Caco-2 (cell line): ENCODE results near the gene ANKFN1. TPM values are rescaled to one million over a fixed set of nuclear protein-coding genes. Genes with fewer than 3 reads are reported as not detected.

ENCODE experiments used
- BruUV-seq: library from RNA; stranded (reverse); fragments of 400-500 nt; replicated peaks from 2 replicates; lab custom pipeline; 2021; lab: Mats Ljungman, UMichigan
- CTCF ChIA-PET: fragments of 300-600 bp; sonication (Branson Sonifier 250); formaldehyde crosslinking; loops from one replicate; lab custom pipeline; 2022; ENCODE audit warnings: antibody characterized with exemption; lab: Charles Lee
- POLR2A ChIA-PET: fragments of 300-600 bp; sonication (Branson Sonifier 250); formaldehyde crosslinking; loops from one replicate; lab custom pipeline; 2022; ENCODE audit warnings: antibody characterized with exemption; lab: Charles Lee
- DNase-seq, 2 experiments: peaks; one replicate each; pipeline versions ENCODE4 v3.0.0 to v3.0.0-alpha.2; 2020 to 2022
- H3K27me3 ChIP-seq: replicated peaks from 2 replicates; pipeline ENCODE4 v1.6.0; 2011; ENCODE audit warnings: low read length; ENCODE audit not compliant: control insufficient read depth, insufficient read depth
- H3K36me3 ChIP-seq: 2 replicates; pipeline ENCODE4 v1.5.1; 2011; ENCODE audit warnings: low read length; ENCODE audit not compliant: control insufficient read depth, insufficient read depth
- H3K4me1 ChIP-seq: fragments of 250-450 bp; sonication (Bioruptor Pico); 2 replicates; pipeline ENCODE4 v1.5.1; 2020; ENCODE audit warnings: mild to moderate bottlenecking
- H3K4me3 ChIP-seq: 2 replicates; pipeline ENCODE4 v1.5.1; 2011; ENCODE audit warnings: low read depth, mild to moderate bottlenecking, control low read depth, low read length
- H3K9me3 ChIP-seq: fragments of 250-450 bp; sonication (Bioruptor Pico); 2 replicates; pipeline ENCODE4 v1.5.1; 2020; ENCODE audit warnings: mild to moderate bottlenecking, moderate library complexity
- H3K27ac Mint-ChIP-seq: one replicate; pipeline ENCODE4 v1.8.0; 2022; ENCODE audit warnings: mixed read lengths; ENCODE audit not compliant: unreplicated experiment
- H3K27me3 Mint-ChIP-seq: one replicate; pipeline ENCODE4 v1.8.0; 2022; ENCODE audit warnings: mixed read lengths; ENCODE audit not compliant: insufficient read depth, unreplicated experiment
- H3K36me3 Mint-ChIP-seq: one replicate; pipeline ENCODE4 v1.8.0; 2022; ENCODE audit warnings: mild to moderate bottlenecking, mixed read lengths; ENCODE audit not compliant: insufficient read depth, unreplicated experiment
- H3K4me1 Mint-ChIP-seq: one replicate; pipeline ENCODE4 v1.8.0; 2022; ENCODE audit warnings: low read depth, mixed read lengths; ENCODE audit not compliant: unreplicated experiment
- H3K4me3 Mint-ChIP-seq: one replicate; pipeline ENCODE4 v1.8.0; 2022; ENCODE audit warnings: mild to moderate bottlenecking, moderate library complexity, mixed read lengths; ENCODE audit not compliant: unreplicated experiment
- H3K9me3 Mint-ChIP-seq: one replicate; pipeline ENCODE4 v1.8.0; 2022; ENCODE audit warnings: mixed read lengths; ENCODE audit not compliant: unreplicated experiment
- CTCF ChIP-seq, 2 experiments: fragments of 200-600 bp in 1 of 2; IDR thresholded peaks; 1 replicate in 1 of 2; 2 replicates in 1 of 2; pipeline versions ENCODE4 v1.5.1 to v1.8.0; 2011 to 2022; ENCODE audit warnings: antibody characterized with exemption in 1 of 2, control low read depth in 1 of 2, inconsistent platforms in 1 of 2, low read depth in 1 of 2, low read length in 1 of 2, mild to moderate bottlenecking in 1 of 2, moderate library complexity in 1 of 2; ENCODE audit not compliant: insufficient read depth in 1 of 2, severe bottlenecking in 1 of 2, unreplicated experiment in 1 of 2
- intact Hi-C: fragments of 100-400 bp; cut with micrococcal nuclease; formaldehyde crosslinking; loops from one replicate; pipeline ENCODE4 v1.10.0; 2022; ENCODE audit not compliant: unreplicated experiment
- total RNA-seq: library from RNA; stranded (reverse); gene quantifications from 2 replicates; pipeline ENCODE4 v1.2.3, GENCODE V29; 2022

ANKFN1 gene
- total RNA-seq, 1 experiment from 2014 or later: 0.34 TPM

- no peaks in the 10 kb centered on the region for H3K27me3 ChIP-seq
These were observed 16.3 kb downstream of the ANKFN1 start for GRCh38 chr17:56169621-56170020.

GRCh38 chr17:56171186-56171959 is 18.1 kb downstream of the ANKFN1 start:
- Mint-ChIP-seq H3K27ac (no peak overlapping the region), H3K4me1 (peaks cover 36% of the 10 kb centered on the region), H3K9me3 (peaks cover 8% of the 10 kb centered on the region), H3K36me3 (peaks cover 7% of the 10 kb centered on the region), H3K27me3 (no peaks in the 10 kb centered on the region), H3K4me3 (no peak overlapping the region)
- no peak for TF ChIP-seq CTCF (IDR thresholded peaks at IDR 0.05; ENCODE audit: insufficient read depth in 1 of 2, low read depth in 1 of 2, low read length in 1 of 2, severe bottlenecking in 1 of 2, unreplicated experiment in 1 of 2)
- Histone ChIP-seq H3K9me3 (no peaks in the 10 kb centered on the region), H3K4me3 (no peak overlapping the region), H3K36me3 (no peaks in the 10 kb centered on the region), H3K27me3 (no peaks in the 10 kb centered on the region), H3K4me1 (peaks cover 31% of the 10 kb centered on the region)
- no TSS peak for BruUV-seq
- ChIA-PET POLR2A (no interaction called here), CTCF (no interaction called here)
- intact Hi-C loops: no loop called here
- DNase-seq: no peak

More at GRCh38 chr17:56169621-56170020, 16.3 kb downstream of the ANKFN1 start:
- TF ChIP-seq CTCF (IDR thresholded peaks at IDR 0.05; ENCODE audit: insufficient read depth in 1 of 2, low read depth in 1 of 2, low read length in 1 of 2, severe bottlenecking in 1 of 2, unreplicated experiment in 1 of 2): no peak
- H3K4me3 Mint-ChIP-seq: no peak overlapping the region
- no peak overlapping the region for H3K27ac Mint-ChIP-seq
- no TSS peak for BruUV-seq
- H3K4me1 Mint-ChIP-seq: peaks cover 19% of the 10 kb centered on the region
- no peaks in the 10 kb centered on the region for H3K36me3 ChIP-seq
- H3K27me3 Mint-ChIP-seq: no peaks in the 10 kb centered on the region
- peaks cover 14% of the 10 kb centered on the region for H3K4me1 ChIP-seq
- no peak overlapping the region for H3K4me3 ChIP-seq
- ChIA-PET POLR2A (no interaction called here), CTCF (no interaction called here)
- intact Hi-C loops: no loop called here
- no peaks in the 10 kb centered on the region for H3K9me3 ChIP-seq
- peaks cover 11% of the 10 kb centered on the region for H3K9me3 Mint-ChIP-seq
- H3K36me3 Mint-ChIP-seq: no peaks in the 10 kb centered on the region
- no peak for DNase-seq

- Histone ChIP-seq H3K4me3 (no peak overlapping the region), H3K27me3 (no peaks in the 10 kb centered on the region), H3K36me3 (0 out of 2 replicates have a peak, but pooled peaks cover 1% of the 10 kb centered on the region), H3K4me1 (peaks cover 42% of the 10 kb centered on the region), H3K9me3 (no peaks in the 10 kb centered on the region)
- no peaks in the 10 kb centered on the region for H3K9me3 Mint-ChIP-seq
- H3K27me3 Mint-ChIP-seq: no peaks in the 10 kb centered on the region
- no peak overlapping the region for H3K4me3 Mint-ChIP-seq
- CTCF ChIA-PET: no interaction called here
- peaks cover 9% of the 10 kb centered on the region for H3K36me3 Mint-ChIP-seq
- peaks cover 38% of the 10 kb centered on the region for H3K4me1 Mint-ChIP-seq
- TF ChIP-seq CTCF (IDR thresholded peaks at IDR 0.05; ENCODE audit: insufficient read depth in 1 of 2, low read depth in 1 of 2, low read length in 1 of 2, severe bottlenecking in 1 of 2, unreplicated experiment in 1 of 2): no peak
- intact Hi-C loops: no loop called here
- DNase-seq: no peak
- POLR2A ChIA-PET: no interaction called here
- peak overlapping the region; percentile 53 for H3K27ac Mint-ChIP-seq
- BruUV-seq: no TSS peak
These were observed 19.3 kb downstream of the ANKFN1 start for GRCh38 chr17:56172517-56172982.
